Left ventricle myocardium inferior (tissue), 1 donor: ENCODE data around the gene SPATA16. TPM values are rescaled to one million over a fixed set of nuclear protein-coding genes. Genes with fewer than 3 reads are reported as not detected.

Source experiments
- DNase-seq: peaks from one replicate; pipeline ENCODE4 v3.0.0-alpha.2; 2020
- H3K27ac ChIP-seq: fragments of 200-600 bp; replicated peaks from 2 replicates; pipeline ENCODE4 v1.8.0; 2021
- H3K27me3 ChIP-seq: fragments of 200-600 bp; 2 replicates; pipeline ENCODE4 v1.8.0; 2021; ENCODE audit warnings: low read depth
- H3K36me3 ChIP-seq: fragments of 200-600 bp; 2 replicates; pipeline ENCODE4 v1.8.0; 2021
- H3K4me1 ChIP-seq: fragments of 200-600 bp; 2 replicates; pipeline ENCODE4 v1.8.0; 2021
- H3K4me3 ChIP-seq: fragments of 200-600 bp; 2 replicates; pipeline ENCODE4 v1.8.0; 2021; ENCODE audit warnings: mild to moderate bottlenecking, moderate library complexity
- H3K9me3 ChIP-seq: fragments of 200-600 bp; replicated peaks from 2 replicates; pipeline ENCODE4 v1.8.0; 2021
- CTCF ChIP-seq: fragments of 200-600 bp; IDR thresholded peaks from 2 replicates; pipeline ENCODE4 v1.8.0; 2021; ENCODE audit warnings: antibody characterized with exemption, mild to moderate bottlenecking, borderline replicate concordance
- intact Hi-C: fragments of 100-400 bp; cut with micrococcal nuclease; formaldehyde crosslinking; loops from one replicate; pipeline ENCODE4 v1.11.0; 2022
- total RNA-seq: library from RNA; stranded (reverse); fragmentation: NEBNext Ultra II Directional; extraction: Animal tissue kit (Norgen Biotek cat#: 25700); gene quantifications from one replicate; pipeline ENCODE4 v1.2.1, GENCODE V29; 2021
- donor health status: DM: no; HTN: yes; CAD: no; lungs with severe emphysema.

The SPATA16 gene
- total RNA-seq, 1 donor from 2014 or later = not detected

- peaks cover 4% of the 10 kb centered on the region for H3K4me1 ChIP-seq
- no peaks in the 10 kb centered on the region for H3K27me3 ChIP-seq
- no peaks in the 10 kb centered on the region for H3K9me3 ChIP-seq
- H3K36me3 ChIP-seq = no peaks in the 10 kb centered on the region
- no peak for TF ChIP-seq CTCF
- H3K27ac ChIP-seq = no peak overlapping the region
- intact Hi-C loops = no loop called here
- DNase-seq = no peak
- H3K4me3 ChIP-seq = no peak overlapping the region
These were observed 159.5 kb downstream of the SPATA16 start for GRCh38 chr3:172981407-172981983.

- no peak overlapping the region for H3K4me3 ChIP-seq
- no peaks in the 10 kb centered on the region for H3K9me3 ChIP-seq
- intact Hi-C loops = no loop called here
- no peak overlapping the region for H3K27ac ChIP-seq
- no peaks in the 10 kb centered on the region for H3K27me3 ChIP-seq
- H3K36me3 ChIP-seq = no peaks in the 10 kb centered on the region
- TF ChIP-seq CTCF = no peak
- peaks cover 4% of the 10 kb centered on the region for H3K4me1 ChIP-seq
- no peak for DNase-seq
These were observed 160.2 kb downstream of the SPATA16 start for GRCh38 chr3:172980849-172981248.

GRCh38 chr3:172977696-172978095, 163.3 kb downstream of the SPATA16 start:
- Histone ChIP-seq H3K4me3 (no peak overlapping the region), H3K9me3 (no peaks in the 10 kb centered on the region), H3K27me3 (no peaks in the 10 kb centered on the region), H3K4me1 (peaks cover 3% of the 10 kb centered on the region), H3K27ac (no peak overlapping the region), H3K36me3 (no peaks in the 10 kb centered on the region)
- no peak for DNase-seq
- no peak for TF ChIP-seq CTCF
- intact Hi-C loops = no loop called here

GRCh38 chr3:172974969-172975368, 166.1 kb downstream of the SPATA16 start:
- intact Hi-C loops = no loop called here
- peaks cover 3% of the 10 kb centered on the region for H3K4me1 ChIP-seq

GRCh38 chr3:172973799-172974198, 167.2 kb downstream of the SPATA16 start:
- DNase-seq = no peak
- intact Hi-C loops = no loop called here
- no peak for TF ChIP-seq CTCF

More at GRCh38 chr3:172974969-172975368, 166.1 kb downstream of the SPATA16 start:
- no peak overlapping the region for H3K4me3 ChIP-seq
- no peak overlapping the region for H3K27ac ChIP-seq
- DNase-seq = no peak
- H3K9me3 ChIP-seq = no peaks in the 10 kb centered on the region
- no peaks in the 10 kb centered on the region for H3K27me3 ChIP-seq
- no peaks in the 10 kb centered on the region for H3K36me3 ChIP-seq
- no peak for TF ChIP-seq CTCF

GRCh38 chr3:172972717-172973116, 168.3 kb downstream of the SPATA16 start:
- no peaks in the 10 kb centered on the region for H3K27me3 ChIP-seq
- H3K4me3 ChIP-seq = no peak overlapping the region
- DNase-seq = no peak
- H3K4me1 ChIP-seq = peaks cover 3% of the 10 kb centered on the region
- TF ChIP-seq CTCF = no peak
- H3K36me3 ChIP-seq = no peaks in the 10 kb centered on the region
- H3K27ac ChIP-seq = no peak overlapping the region
- no peaks in the 10 kb centered on the region for H3K9me3 ChIP-seq
- intact Hi-C loops = no loop called here

More at GRCh38 chr3:172973799-172974198, 167.2 kb downstream of the SPATA16 start:
- no peaks in the 10 kb centered on the region for H3K36me3 ChIP-seq
- H3K4me3 ChIP-seq = no peak overlapping the region
- no peak overlapping the region for H3K27ac ChIP-seq
- H3K27me3 ChIP-seq = no peaks in the 10 kb centered on the region
- no peaks in the 10 kb centered on the region for H3K9me3 ChIP-seq
- peaks cover 3% of the 10 kb centered on the region for H3K4me1 ChIP-seq
